Neural crest cell (in vitro differentiated cells): ENCODE results near the gene HAO1. TPM values are rescaled to one million over a fixed set of nuclear protein-coding genes. Genes with fewer than 3 reads are reported as not detected.

Experiments used
- DNase-seq: peaks from one replicate; pipeline ENCODE4 v3.0.0; 2021; ENCODE audit warnings: low read depth, mixed read lengths, low spot score
- H3K27ac Mint-ChIP-seq: one replicate; pipeline ENCODE4 v1.8.0; 2021; ENCODE audit warnings: mild to moderate bottlenecking, mixed read lengths; ENCODE audit not compliant: unreplicated experiment
- H3K27me3 Mint-ChIP-seq: 2 replicates; pipeline ENCODE4 v1.8.0; 2021; ENCODE audit warnings: low read depth, mild to moderate bottlenecking, mixed read lengths
- H3K36me3 Mint-ChIP-seq: 2 replicates; pipeline ENCODE4 v1.8.0; 2021; ENCODE audit warnings: low read depth, mild to moderate bottlenecking, mixed read lengths
- H3K4me1 Mint-ChIP-seq: 2 replicates; pipeline ENCODE4 v1.8.0; 2021; ENCODE audit warnings: mixed read lengths
- H3K4me3 Mint-ChIP-seq: one replicate; pipeline ENCODE4 v1.8.0; 2021; ENCODE audit warnings: mild to moderate bottlenecking, mixed read lengths
- H3K9me3 Mint-ChIP-seq: 2 replicates; pipeline ENCODE4 v1.8.0; 2021; ENCODE audit warnings: mixed read lengths
- total RNA-seq: library from RNA; stranded (reverse); gene quantifications from 2 replicates; pipeline ENCODE4 v1.2.1, GENCODE V29; 2021
- TF ChIP-seq, protein P1 (sequence below): fragments of 200-600 bp; sonication (generic); conservative IDR thresholded peaks from 2 replicates; pipeline ENCODE4 v1.5.0; 2021; ENCODE audit warnings: antibody characterized with exemption, mild to moderate bottlenecking

Gene HAO1
- total RNA-seq, 1 donor from 2014 or later, result not detected

DNA sequence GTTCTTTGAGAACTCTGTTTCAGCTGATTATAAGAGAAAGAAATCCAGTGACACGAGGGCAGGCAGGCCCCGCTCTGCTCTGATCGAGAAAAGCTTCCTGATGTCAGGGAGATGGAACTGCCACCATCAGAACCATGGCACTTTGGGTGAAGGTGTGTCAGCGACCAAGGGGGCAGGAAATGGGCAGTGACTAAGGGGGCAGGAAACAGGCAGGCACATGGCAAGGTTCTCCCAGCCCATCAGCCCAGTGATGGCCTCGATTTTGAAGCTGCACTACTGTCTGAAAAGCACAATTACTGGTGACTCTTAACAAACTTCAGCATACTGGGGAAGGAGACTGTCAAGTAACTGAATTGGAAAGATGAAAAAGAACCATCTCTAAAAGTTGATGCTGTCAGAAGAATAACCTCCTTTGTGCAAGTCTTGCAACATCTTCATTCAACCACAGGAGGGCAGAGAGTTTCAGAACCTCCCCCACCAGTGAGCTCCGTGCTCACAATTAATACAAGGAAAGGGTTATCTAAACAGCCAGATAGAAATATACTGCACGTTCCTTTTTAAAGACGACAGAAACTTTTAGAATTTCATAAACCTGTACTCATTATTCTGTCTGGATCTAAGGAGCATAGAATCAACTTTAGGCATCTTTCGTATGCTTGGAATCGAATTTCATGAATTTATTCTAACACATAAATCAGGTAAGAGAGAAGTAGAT, 40.2 kb upstream of the HAO1 start:
- peaks cover 2% of the 10 kb centered on the region for H3K9me3 Mint-ChIP-seq
- H3K27me3 Mint-ChIP-seq, result no peaks in the 10 kb centered on the region
- DNase-seq, result peak; percentile 2
- H3K4me3 Mint-ChIP-seq, result no peak overlapping the region
- TF ChIP-seq, protein P1, sequence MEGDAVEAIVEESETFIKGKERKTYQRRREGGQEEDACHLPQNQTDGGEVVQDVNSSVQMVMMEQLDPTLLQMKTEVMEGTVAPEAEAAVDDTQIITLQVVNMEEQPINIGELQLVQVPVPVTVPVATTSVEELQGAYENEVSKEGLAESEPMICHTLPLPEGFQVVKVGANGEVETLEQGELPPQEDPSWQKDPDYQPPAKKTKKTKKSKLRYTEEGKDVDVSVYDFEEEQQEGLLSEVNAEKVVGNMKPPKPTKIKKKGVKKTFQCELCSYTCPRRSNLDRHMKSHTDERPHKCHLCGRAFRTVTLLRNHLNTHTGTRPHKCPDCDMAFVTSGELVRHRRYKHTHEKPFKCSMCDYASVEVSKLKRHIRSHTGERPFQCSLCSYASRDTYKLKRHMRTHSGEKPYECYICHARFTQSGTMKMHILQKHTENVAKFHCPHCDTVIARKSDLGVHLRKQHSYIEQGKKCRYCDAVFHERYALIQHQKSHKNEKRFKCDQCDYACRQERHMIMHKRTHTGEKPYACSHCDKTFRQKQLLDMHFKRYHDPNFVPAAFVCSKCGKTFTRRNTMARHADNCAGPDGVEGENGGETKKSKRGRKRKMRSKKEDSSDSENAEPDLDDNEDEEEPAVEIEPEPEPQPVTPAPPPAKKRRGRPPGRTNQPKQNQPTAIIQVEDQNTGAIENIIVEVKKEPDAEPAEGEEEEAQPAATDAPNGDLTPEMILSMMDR, result peak; percentile 64
- peaks cover 8% of the 10 kb centered on the region for H3K36me3 Mint-ChIP-seq
- H3K4me1 Mint-ChIP-seq, result peaks cover 14% of the 10 kb centered on the region
- H3K27ac Mint-ChIP-seq, result no peak overlapping the region

DNA sequence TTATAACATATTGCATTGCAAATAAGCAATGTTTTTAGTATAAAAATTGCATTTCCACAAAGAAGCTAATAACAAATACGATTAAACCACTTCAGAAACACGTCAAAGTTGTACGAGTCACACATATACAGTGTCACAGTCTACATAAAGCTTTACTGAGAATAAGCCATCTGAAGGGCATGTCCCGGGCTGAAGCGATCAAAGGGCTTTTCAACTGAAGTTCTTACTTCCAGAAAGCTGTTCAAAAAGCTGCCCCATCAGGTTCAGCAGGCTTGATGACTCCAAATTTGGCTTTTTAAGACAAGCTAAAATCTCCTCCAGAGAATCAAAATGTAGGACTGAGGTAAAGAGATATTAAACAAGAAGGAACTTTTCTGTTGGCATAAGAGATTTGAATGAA, 37.5 kb upstream of the HAO1 start:
- no peaks in the 10 kb centered on the region for H3K27me3 Mint-ChIP-seq
- peaks cover 4% of the 10 kb centered on the region for H3K9me3 Mint-ChIP-seq
- H3K4me3 Mint-ChIP-seq, result no peak overlapping the region
- TF ChIP-seq, protein P1, result no peak
- no peak overlapping the region for H3K27ac Mint-ChIP-seq
- peaks cover 14% of the 10 kb centered on the region for H3K4me1 Mint-ChIP-seq
- H3K36me3 Mint-ChIP-seq, result peaks cover 8% of the 10 kb centered on the region
- DNase-seq, result no peak

GRCh38 chr20:7975851-7976414, 35.7 kb upstream of the HAO1 start:
- Mint-ChIP-seq H3K27me3 (no peaks in the 10 kb centered on the region), H3K4me3 (no peak overlapping the region), H3K36me3 (peaks cover 2% of the 10 kb centered on the region), H3K9me3 (peaks cover 4% of the 10 kb centered on the region), H3K4me1 (peaks cover 8% of the 10 kb centered on the region), H3K27ac (no peak overlapping the region)
- DNase-seq, result no peak
- TF ChIP-seq, protein P1, result no peak

DNA sequence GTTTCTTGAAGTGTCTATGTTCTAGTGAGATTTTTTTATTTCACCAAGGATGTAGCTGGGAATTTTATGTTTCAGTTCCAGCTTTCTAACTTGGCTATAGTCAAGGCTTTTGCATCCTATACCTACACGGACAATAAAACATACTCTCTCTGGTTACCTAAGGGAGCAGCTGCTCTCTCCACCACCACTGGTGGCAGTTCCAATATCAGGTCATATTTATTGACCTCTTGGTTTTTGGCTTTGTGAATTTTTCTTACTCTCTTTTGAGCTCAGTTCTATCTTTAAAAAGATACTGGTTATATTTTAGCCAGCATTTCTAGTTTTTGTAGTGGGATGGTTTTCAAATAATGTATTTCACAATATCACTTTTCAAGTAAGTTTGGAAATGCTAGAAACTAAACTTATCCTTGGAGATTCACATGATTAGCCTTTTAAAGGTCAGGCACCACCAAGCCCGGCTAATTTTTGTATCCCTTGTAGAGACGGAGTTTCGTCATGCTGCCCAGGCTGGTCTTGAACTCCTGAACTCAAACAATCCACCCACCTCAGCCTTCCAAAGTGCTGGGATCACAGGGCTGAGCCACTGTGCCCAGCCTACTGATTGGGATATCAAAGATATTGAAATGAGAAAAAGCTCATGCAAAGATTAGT, 34.7 kb upstream of the HAO1 start:
- no peak for DNase-seq
- H3K27me3 Mint-ChIP-seq, result no peaks in the 10 kb centered on the region
- no peak overlapping the region for H3K4me3 Mint-ChIP-seq
- TF ChIP-seq, protein P1, result no peak
- H3K4me1 Mint-ChIP-seq, result no peaks in the 10 kb centered on the region
- peaks cover 4% of the 10 kb centered on the region for H3K9me3 Mint-ChIP-seq
- H3K27ac Mint-ChIP-seq, result no peak overlapping the region
- H3K36me3 Mint-ChIP-seq, result no peaks in the 10 kb centered on the region

DNA sequence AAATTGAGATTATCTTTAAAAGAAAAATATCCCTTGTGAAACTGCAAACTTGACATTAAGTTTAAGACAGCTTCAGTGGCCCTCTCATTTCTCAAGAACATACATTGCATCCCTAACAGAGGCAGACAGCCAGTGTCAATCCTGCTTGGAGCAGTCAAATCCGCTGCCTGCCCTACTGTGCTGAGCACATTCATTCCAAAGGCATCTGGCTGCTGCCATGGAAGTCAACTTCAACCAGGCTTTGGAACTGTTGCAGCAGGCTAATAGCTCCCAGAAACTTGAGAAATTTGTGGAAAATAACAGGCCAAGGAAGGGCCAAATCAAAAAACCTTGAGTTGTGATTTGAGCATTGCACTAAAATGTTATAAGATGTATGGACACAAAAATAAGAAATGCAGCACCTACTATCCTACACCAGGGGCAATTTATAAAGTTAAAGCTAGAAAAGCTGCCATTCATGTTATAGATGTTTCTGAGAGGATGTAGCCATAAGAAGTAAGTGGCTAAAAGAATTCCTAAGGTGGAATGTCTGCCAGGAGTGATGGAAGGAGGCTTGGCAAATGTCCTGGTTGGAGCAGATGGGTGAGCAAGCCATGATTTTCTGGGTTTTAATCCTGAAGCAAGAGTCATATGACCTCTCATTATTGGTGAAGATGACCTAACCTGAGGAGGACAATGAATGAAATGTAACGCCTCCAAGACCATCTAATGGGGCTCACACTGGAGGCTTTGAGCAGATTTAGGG, 31.4 kb upstream of the HAO1 start:
- H3K27ac Mint-ChIP-seq, result no peak overlapping the region
- H3K4me1 Mint-ChIP-seq, result no peaks in the 10 kb centered on the region
- TF ChIP-seq, protein P1, result no peak
- no peak overlapping the region for H3K4me3 Mint-ChIP-seq
- H3K36me3 Mint-ChIP-seq, result no peaks in the 10 kb centered on the region
- H3K27me3 Mint-ChIP-seq, result no peaks in the 10 kb centered on the region
- DNase-seq, result no peak
- peaks cover 4% of the 10 kb centered on the region for H3K9me3 Mint-ChIP-seq
